COLO668 (cell line): ENCODE results near the gene PRR14L.
"Not testable (repeated sequence)": the region's sequence is repeated elsewhere in the genome, so short reads cannot be mapped to it uniquely, and the experiment has no call there.

Source experiments
- DNase-seq: peaks from one replicate; lab custom pipeline; 2025; ENCODE audit not compliant: unreplicated experiment; lab: John Stamatoyannopoulos, UW

PRR14L gene

DNA sequence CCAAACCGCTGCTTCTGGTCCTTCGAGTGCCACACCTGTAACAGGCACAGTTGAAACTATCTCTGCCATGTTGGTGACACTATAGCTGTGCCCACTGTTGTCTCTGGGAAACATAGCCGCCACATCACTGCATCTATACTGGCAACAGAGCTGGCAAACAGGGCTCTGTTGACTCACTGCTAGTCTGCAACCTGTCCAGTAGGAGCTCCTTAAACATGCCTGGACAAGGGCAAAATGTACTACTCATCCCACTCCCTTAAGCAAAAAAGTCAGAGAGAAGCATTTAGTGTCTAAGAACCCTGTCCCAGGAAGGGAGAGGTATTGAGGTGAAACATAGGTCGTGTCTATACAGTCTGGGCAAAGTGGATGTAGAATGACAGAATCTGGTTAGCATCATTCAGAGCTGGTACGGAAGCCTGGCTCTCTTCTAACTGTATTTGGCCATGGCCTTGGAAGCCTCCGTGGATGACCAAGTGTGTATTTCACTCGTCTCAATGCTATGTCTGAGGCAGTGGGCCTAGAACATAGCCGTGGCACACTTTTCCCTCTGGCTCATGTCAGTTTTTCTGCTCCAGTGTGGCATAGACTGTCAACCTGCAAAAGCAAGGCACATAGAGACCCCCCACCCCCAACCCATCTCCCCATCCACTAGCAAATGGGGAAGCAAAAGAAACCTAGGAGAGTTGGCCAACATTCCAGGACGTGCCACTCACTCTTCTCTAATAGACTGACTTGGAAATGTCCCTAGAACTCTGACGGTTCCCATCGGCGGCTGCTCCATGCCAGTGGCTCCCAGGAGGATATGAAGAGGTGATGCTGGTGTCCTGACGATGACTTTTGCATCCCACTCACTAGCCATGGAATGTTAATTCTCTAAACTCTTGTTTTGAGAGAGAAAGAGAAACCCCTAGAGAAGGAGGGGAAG is 66.5 kb downstream of the PRR14L start:
- DNase-seq, result no peak

DNA sequence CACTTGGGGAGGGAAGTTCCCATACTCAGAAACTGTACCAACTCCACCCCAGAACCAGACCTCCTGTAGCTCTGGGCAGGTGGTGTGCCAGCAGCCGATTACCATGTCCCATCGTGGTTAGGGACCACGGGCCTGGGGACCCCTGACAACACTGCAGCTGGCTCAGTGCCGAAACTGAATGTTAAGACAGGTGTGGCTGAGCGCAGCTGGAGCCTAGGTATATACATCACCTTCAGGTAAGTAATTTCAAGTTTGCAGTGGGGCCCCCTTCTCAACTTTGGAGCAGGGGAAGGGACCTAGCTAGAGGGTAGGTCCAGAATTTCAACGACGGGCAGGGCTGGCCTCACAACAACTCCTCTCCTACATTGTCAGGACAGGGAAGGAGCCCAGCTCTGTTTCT is 67.2 kb downstream of the PRR14L start:
- no peak for DNase-seq

GRCh38 chr22:31681349-31682345 is 68.3 kb downstream of the PRR14L start:
- DNase-seq, result no peak

- no peak for DNase-seq
Observed at GRCh38 chr22:31680861-31681341, 69.0 kb downstream of the PRR14L start.

DNA sequence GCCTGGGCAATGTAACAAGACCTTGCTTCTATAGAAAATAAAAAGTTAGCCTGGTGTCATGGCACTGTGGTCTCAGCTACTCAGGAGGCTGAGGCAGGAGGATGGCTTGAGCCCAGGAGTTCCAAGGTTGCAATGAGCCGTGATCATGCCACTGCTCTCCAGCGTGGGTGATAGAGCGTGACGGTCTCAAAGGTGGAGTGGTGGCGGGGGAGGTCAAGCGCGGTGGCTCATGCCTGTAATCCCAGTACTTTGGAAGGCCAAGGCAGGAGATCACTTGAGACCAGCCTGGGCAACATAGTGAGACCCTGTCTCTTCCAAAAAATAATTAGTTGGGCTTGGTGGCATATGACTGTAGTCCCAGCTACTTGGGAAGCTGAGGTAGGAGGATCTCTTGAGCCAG is 71.2 kb downstream of the PRR14L start:
- no peak for DNase-seq

GRCh38 chr22:31676700-31677099 is 73.2 kb downstream of the PRR14L start:
- DNase-seq, result peak; percentile 71

GRCh38 chr22:31674219-31674618 is 75.7 kb downstream of the PRR14L start:
- DNase-seq, result not testable (repeated sequence)

DNA sequence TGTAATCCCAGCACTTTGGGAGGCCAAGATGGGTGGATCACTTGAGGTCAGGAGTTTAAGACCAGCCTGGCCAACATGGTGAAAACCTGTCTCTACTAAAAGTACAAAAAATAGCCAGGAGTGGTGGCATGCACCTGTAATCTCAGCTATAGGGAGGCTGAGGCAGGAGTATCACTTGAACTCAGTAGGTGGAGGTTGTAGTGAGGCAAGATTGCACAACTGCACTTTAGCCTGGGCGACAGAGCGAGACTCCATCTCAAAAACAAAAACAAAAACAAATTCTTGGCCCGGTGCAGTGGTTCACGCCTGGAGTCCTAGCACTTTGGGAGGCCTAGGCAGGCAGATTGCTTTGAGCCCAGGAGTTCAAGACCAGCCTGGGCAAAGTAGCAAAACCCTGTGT is 81.1 kb downstream of the PRR14L start:
- not testable (repeated sequence) for DNase-seq

DNA sequence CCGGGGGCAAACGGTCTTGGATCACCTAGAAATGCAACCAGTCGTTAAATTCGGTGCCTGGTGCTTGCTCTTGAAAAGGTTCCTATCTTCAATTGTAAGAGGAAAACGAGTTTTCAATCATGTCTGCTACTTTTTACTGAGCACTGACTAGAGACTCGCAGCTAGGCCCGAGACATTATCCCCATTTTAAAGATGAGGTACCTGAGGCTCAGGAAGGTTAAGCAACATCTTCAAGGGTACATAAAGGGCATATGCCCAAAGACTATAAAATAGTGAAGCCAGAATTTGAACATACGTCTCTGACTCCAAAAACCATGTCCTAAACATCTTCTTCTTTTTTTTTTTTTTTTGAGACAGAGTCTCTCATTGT is 87.3 kb downstream of the PRR14L start:
- no peak for DNase-seq

- peak; percentile 99 for DNase-seq
Observed at GRCh38 chr22:31661851-31662667, 87.9 kb downstream of the PRR14L start, which contains the start of gene PISD. TSS of gene PISD (minus strand) at chr22:31662215. CDS start at chr22:31662208, 7 bp downstream.

GRCh38 chr22:31660860-31661341 is 89.0 kb downstream of the PRR14L start:
- not testable (repeated sequence) for DNase-seq

GRCh38 chr22:31659246-31659645 is 90.7 kb downstream of the PRR14L start:
- DNase-seq, result no peak

DNA sequence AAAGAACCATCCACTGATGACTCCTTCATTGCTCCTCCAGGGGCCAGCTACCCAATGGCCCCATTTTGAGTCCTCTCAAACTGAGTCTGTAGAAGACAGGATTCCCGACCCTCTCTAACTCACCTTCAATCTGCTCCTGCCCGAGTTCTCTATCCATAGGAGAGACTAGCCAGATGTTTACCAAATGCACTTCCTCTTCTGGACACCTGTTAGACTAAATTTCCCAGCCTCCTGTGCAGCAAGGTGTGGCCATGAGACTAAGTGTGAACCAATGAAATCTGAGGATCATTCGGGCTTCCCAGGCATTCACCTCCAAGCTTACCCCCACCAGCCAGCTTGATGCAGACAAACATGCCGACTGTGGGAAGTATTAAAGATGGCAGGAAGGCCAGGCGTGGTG is 95.5 kb downstream of the PRR14L start:
- DNase-seq, result no peak

- no peak for DNase-seq
Observed at GRCh38 chr22:31653944-31654343, 96.0 kb downstream of the PRR14L start.

DNA sequence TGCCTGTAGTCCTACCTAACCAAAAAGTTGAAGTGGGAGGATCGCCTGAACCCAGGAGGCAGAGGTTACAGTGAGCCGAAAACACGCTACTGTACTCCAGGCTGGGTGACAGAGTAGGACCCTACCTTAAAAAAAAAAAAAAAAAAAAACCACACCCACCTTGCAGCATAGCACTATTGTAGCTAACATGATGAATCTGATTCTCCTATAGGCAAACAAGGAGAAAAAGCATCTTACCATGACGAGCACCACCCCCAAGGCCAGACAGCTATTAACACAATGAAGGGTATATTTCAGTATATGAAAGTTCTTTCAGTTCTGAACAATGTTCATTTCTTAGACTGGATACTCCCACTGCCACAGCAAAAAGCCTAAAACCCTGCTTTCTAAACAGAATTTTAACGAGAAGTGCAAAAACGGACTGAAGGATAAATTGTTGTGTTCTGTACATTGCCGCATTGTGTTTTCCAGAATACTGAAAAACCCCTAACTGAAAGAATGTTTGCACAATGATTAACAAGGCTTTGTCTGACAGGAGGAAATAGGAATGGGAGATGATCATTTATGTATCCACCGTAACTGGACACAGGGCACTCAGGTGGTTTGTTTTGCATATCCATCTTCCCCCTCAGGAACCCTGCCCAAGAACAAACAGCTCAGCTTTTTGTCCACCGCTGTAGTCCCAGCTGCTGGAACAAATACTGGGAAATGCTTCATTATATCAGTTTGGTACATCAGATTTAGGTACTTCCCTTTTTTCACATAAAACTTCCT is 96.8 kb downstream of the PRR14L start:
- DNase-seq, result peak; percentile 70

GRCh38 chr22:31652088-31652487 is 97.8 kb downstream of the PRR14L start:
- no peak for DNase-seq

- no peak for DNase-seq
Observed at GRCh38 chr22:31651664-31652063, 98.3 kb downstream of the PRR14L start.

GRCh38 chr22:31650391-31650790 is 99.5 kb downstream of the PRR14L start:
- DNase-seq, result no peak

DNA sequence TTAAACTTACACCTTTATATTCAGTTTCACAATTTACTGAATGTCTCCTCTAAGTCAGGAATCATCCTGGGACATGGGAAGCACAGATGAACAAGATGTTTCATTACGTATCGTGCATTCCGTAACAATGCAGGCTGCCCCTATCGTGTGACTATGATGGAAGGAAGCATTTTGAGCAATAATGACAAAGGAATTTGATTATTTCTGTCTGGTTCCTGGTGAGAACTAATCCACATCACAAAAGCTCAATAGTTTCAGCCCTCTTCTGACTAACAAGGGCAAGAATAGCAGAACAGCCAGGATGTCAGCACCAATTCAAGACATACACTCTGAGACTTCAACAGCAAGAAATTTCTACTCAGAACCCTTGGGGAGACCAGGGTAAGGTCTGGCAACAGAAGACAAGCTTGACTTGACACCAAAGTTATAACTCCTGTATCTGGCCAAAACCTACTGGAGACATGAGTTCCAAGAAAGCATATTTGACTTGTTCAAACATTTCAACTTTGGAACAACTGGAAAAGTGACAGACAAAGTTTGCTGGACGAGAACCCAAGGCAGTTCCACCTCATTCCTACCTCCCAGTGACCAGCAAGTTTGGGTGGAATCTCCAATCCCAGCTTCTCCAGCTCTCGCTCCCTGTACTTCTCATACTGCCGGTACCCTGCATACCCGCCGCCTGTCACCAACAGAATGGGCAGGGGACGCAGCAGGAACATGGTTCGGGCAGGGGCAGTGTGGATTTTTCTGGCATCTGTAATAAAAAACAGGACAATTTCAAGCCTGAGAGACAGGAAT is 102.2 kb downstream of the PRR14L start:
- no peak for DNase-seq
